Chondrocyte (in vitro differentiated cells): ENCODE results near the gene GRIK3. TPM values are rescaled to one million over a fixed set of nuclear protein-coding genes. Genes with fewer than 3 reads are reported as not detected.

Experiments used
- DNase-seq: peaks from one replicate; pipeline ENCODE4 v3.0.0; 2021; ENCODE audit warnings: mixed read lengths, low spot score
- H3K27ac Mint-ChIP-seq: one replicate; pipeline ENCODE4 v1.8.0; 2021; ENCODE audit warnings: mild to moderate bottlenecking, moderate library complexity, mixed read lengths; ENCODE audit not compliant: unreplicated experiment
- H3K27me3 Mint-ChIP-seq: 2 replicates; pipeline ENCODE4 v1.8.0; 2021; ENCODE audit warnings: low read depth, mixed read lengths
- H3K36me3 Mint-ChIP-seq: 2 replicates; pipeline ENCODE4 v1.8.0; 2021; ENCODE audit warnings: low read depth, mixed read lengths
- H3K4me1 Mint-ChIP-seq: 2 replicates; pipeline ENCODE4 v1.8.0; 2021; ENCODE audit warnings: low read depth, mild to moderate bottlenecking, mixed read lengths
- H3K4me3 Mint-ChIP-seq: one replicate; pipeline ENCODE4 v1.8.0; 2021; ENCODE audit warnings: mild to moderate bottlenecking, moderate library complexity, mixed read lengths; ENCODE audit not compliant: unreplicated experiment
- H3K9me3 Mint-ChIP-seq: 2 replicates; pipeline ENCODE4 v1.8.0; 2021; ENCODE audit warnings: low read depth, mixed read lengths
- CTCF ChIP-seq: fragments of 200-600 bp; sonication (generic); IDR thresholded peaks from 2 replicates; pipeline ENCODE4 v1.5.0; 2021; ENCODE audit warnings: antibody characterized with exemption, mild to moderate bottlenecking, moderate library complexity
- total RNA-seq: library from RNA; stranded (reverse); gene quantifications from 3 replicates; pipeline ENCODE4 v1.2.1, GENCODE V29; 2021

GRIK3 gene
- total RNA-seq, 1 donor from 2014 or later, result not detected

GRCh38 chr1:36885540-36886357 is 148.6 kb downstream of the GRIK3 start:
- Mint-ChIP-seq H3K27me3 (no peaks in the 10 kb centered on the region), H3K4me1 (no peaks in the 10 kb centered on the region), H3K4me3 (no peak overlapping the region), H3K9me3 (no peaks in the 10 kb centered on the region), H3K27ac (no peak overlapping the region), H3K36me3 (no peaks in the 10 kb centered on the region)
- TF ChIP-seq CTCF, result no peak
- no peak for DNase-seq

- no peak for DNase-seq
- Mint-ChIP-seq H3K4me3 (no peak overlapping the region), H3K27me3 (peaks cover 2% of the 10 kb centered on the region), H3K9me3 (no peaks in the 10 kb centered on the region), H3K4me1 (no peaks in the 10 kb centered on the region), H3K36me3 (no peaks in the 10 kb centered on the region), H3K27ac (no peak overlapping the region)
- no peak for TF ChIP-seq CTCF
Measured at GRCh38 chr1:36884801-36885200, 149.5 kb downstream of the GRIK3 start.

- Mint-ChIP-seq H3K9me3 (no peaks in the 10 kb centered on the region), H3K4me3 (no peak overlapping the region), H3K4me1 (no peaks in the 10 kb centered on the region), H3K27me3 (peaks cover 2% of the 10 kb centered on the region), H3K27ac (no peak overlapping the region), H3K36me3 (no peaks in the 10 kb centered on the region)
- no peak for DNase-seq
- no peak for TF ChIP-seq CTCF
Measured at GRCh38 chr1:36884029-36884701, 150.2 kb downstream of the GRIK3 start.

- H3K9me3 Mint-ChIP-seq, result no peaks in the 10 kb centered on the region
- no peak overlapping the region for H3K27ac Mint-ChIP-seq
- peaks cover 2% of the 10 kb centered on the region for H3K27me3 Mint-ChIP-seq
- no peak for TF ChIP-seq CTCF
- no peak overlapping the region for H3K4me3 Mint-ChIP-seq
- no peaks in the 10 kb centered on the region for H3K4me1 Mint-ChIP-seq
- DNase-seq, result no peak
- H3K36me3 Mint-ChIP-seq, result no peaks in the 10 kb centered on the region
Measured at GRCh38 chr1:36883315-36883949, 150.9 kb downstream of the GRIK3 start.

- Mint-ChIP-seq H3K27me3 (peaks cover 2% of the 10 kb centered on the region), H3K27ac (no peak overlapping the region), H3K4me3 (no peak overlapping the region), H3K36me3 (no peaks in the 10 kb centered on the region), H3K4me1 (no peaks in the 10 kb centered on the region), H3K9me3 (no peaks in the 10 kb centered on the region)
- TF ChIP-seq CTCF, result no peak
- DNase-seq, result no peak
Measured at GRCh38 chr1:36882536-36883285, 151.6 kb downstream of the GRIK3 start.
